Measurements from ENCODE around the gene RPP40.

DNA sequence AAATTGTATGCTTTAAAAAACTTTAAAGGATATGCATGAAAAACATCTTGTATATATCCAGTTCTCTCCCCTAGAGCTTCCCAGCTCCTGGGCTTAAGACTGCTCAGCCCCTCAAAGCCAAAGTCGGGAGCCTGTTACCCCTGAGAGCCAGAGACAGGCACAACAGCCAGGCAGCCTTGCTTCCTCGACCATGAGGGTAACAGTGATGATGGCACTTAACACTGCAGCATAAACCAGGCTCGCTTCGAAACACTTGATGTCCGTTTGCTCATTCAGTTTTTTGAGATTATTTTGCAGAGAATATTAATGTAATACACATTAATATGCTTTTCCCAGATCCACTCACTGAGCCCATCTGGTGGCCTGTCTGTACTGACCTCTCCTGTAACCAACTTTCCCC, 47.2 kb downstream of the RPP40 start:
- TF ChIP-seq, protein P1, sequence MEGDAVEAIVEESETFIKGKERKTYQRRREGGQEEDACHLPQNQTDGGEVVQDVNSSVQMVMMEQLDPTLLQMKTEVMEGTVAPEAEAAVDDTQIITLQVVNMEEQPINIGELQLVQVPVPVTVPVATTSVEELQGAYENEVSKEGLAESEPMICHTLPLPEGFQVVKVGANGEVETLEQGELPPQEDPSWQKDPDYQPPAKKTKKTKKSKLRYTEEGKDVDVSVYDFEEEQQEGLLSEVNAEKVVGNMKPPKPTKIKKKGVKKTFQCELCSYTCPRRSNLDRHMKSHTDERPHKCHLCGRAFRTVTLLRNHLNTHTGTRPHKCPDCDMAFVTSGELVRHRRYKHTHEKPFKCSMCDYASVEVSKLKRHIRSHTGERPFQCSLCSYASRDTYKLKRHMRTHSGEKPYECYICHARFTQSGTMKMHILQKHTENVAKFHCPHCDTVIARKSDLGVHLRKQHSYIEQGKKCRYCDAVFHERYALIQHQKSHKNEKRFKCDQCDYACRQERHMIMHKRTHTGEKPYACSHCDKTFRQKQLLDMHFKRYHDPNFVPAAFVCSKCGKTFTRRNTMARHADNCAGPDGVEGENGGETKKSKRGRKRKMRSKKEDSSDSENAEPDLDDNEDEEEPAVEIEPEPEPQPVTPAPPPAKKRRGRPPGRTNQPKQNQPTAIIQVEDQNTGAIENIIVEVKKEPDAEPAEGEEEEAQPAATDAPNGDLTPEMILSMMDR (IDR thresholded peaks at IDR 0.05): no peak
- no peak for TF ChIP-seq POLR2A (IDR thresholded peaks at IDR 0.05)
